Mammary epithelial cell (primary cell): Measurements from ENCODE around the gene SLC44A3.

Source experiments
- EZH2 ChIP-seq: IDR thresholded peaks from 2 replicates; pipeline ENCODE4 v1.6.1; 2012; ENCODE audit warnings: low read length, inconsistent platforms, borderline replicate concordance
- TF ChIP-seq, protein P1 (sequence below), 2 donors: IDR thresholded peaks in 1 of 2; conservative IDR thresholded peaks in 1 of 2; 2 replicates each; pipeline ENCODE4 v1.5.1; 2011 to 2012; ENCODE audit warnings: inconsistent platforms in 2 of 2, low read length in 2 of 2, mild to moderate bottlenecking in 2 of 2, control low read depth in 1 of 2, low read depth in 1 of 2; ENCODE audit not compliant: insufficient read depth in 1 of 2; ENCODE audit errors: extremely low read depth in 1 of 2

DNA sequence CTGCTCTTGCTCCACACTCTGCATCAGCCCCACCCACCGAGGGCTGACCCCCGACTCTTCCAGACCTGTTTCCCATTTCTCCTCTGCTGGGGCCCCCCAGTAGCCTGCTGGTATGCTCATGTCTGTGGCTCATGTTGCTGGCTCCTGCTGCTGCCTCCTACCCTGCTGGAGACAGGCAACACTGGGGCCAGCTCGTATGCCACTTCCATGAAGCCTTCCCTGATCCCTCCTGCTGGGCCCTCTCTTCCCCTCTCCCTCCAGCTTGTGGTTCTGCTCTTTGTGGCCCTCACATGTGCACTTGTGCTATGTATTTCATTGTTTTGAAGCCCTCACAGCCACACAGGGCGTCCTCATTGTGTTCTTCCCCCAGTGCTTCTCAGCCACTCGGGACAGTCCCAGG is 66.2 kb downstream of the SLC44A3 start:
- TF ChIP-seq, protein P1, sequence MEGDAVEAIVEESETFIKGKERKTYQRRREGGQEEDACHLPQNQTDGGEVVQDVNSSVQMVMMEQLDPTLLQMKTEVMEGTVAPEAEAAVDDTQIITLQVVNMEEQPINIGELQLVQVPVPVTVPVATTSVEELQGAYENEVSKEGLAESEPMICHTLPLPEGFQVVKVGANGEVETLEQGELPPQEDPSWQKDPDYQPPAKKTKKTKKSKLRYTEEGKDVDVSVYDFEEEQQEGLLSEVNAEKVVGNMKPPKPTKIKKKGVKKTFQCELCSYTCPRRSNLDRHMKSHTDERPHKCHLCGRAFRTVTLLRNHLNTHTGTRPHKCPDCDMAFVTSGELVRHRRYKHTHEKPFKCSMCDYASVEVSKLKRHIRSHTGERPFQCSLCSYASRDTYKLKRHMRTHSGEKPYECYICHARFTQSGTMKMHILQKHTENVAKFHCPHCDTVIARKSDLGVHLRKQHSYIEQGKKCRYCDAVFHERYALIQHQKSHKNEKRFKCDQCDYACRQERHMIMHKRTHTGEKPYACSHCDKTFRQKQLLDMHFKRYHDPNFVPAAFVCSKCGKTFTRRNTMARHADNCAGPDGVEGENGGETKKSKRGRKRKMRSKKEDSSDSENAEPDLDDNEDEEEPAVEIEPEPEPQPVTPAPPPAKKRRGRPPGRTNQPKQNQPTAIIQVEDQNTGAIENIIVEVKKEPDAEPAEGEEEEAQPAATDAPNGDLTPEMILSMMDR (conservative IDR thresholded peaks at IDR 0.05 in 1 of 2, IDR thresholded peaks at IDR 0.05 in 1 of 2; ENCODE audit: extremely low read depth in 1 of 2, insufficient read depth in 1 of 2, low read depth in 1 of 2, low read length in 2 of 2), result no peak
- TF ChIP-seq EZH2, result no peak
